ENCODE measurements around the gene C19orf81. TPM values are rescaled to one million over a fixed set of nuclear protein-coding genes. Genes with fewer than 3 reads are reported as not detected.

Gene C19orf81
- total RNA-seq, 1 experiment from 2014 or later, result not detected

Other genes with a start within 250 kb of the C19orf81 start
- gene SPIB, start 230.5 kb upstream of the C19orf81 start, total RNA-seq (2014; rRNA removed; shearing (Covaris generic)), result not detected in 2 replicates
- 0.05 TPM in 1 of 2 replicates, not detected in the other for gene MYBPC2, start 216.6 kb upstream of the C19orf81 start, total RNA-seq (2014; rRNA removed; shearing (Covaris generic))
- 324 and 336 TPM in 2 replicates for gene EMC10, start 172.9 kb upstream of the C19orf81 start, total RNA-seq (2014; rRNA removed; shearing (Covaris generic))
- 2.8 and 6.5 TPM in 2 replicates for gene GARIN5A, start 172.6 kb upstream of the C19orf81 start, total RNA-seq (2014; rRNA removed; shearing (Covaris generic))
- gene JOSD2, start 138.3 kb upstream of the C19orf81 start, total RNA-seq (2014; rRNA removed; shearing (Covaris generic)), result 89.2 and 92.5 TPM in 2 replicates
- gene ASPDH, start 135.5 kb upstream of the C19orf81 start, total RNA-seq (2014; rRNA removed; shearing (Covaris generic)), result not detected in 2 replicates
- gene LRRC4B, start 81.0 kb upstream of the C19orf81 start, total RNA-seq (2014; rRNA removed; shearing (Covaris generic)), result not detected in 2 replicates
- gene SYT3, start 9.6 kb upstream of the C19orf81 start, total RNA-seq (2014; rRNA removed; shearing (Covaris generic)), result not detected in 2 replicates
- not detected in 2 replicates for gene SHANK1, start 70.4 kb downstream of the C19orf81 start, total RNA-seq (2014; rRNA removed; shearing (Covaris generic))
- 3.5 and 4.0 TPM in 2 replicates for gene CLEC11A, start 73.9 kb downstream of the C19orf81 start, total RNA-seq (2014; rRNA removed; shearing (Covaris generic))
- gene GPR32, start 121.0 kb downstream of the C19orf81 start, total RNA-seq (2014; rRNA removed; shearing (Covaris generic)), result not detected in 2 replicates
- gene ACP4, start 141.0 kb downstream of the C19orf81 start, total RNA-seq (2014; rRNA removed; shearing (Covaris generic)), result not detected in 2 replicates
- gene KLK1, start 174.3 kb downstream of the C19orf81 start, total RNA-seq (2014; rRNA removed; shearing (Covaris generic)), result 3.4 and 4.6 TPM in 2 replicates
- gene KLK15, start 184.1 kb downstream of the C19orf81 start, total RNA-seq (2014; rRNA removed; shearing (Covaris generic)), result not detected in 2 replicates
- gene KLK3, start 205.5 kb downstream of the C19orf81 start, total RNA-seq (2014; rRNA removed; shearing (Covaris generic)), result not detected in 2 replicates
- gene KLK2, start 224.0 kb downstream of the C19orf81 start, total RNA-seq (2014; rRNA removed; shearing (Covaris generic)), result not detected in 2 replicates